AG04450 (cell line): Measurements from ENCODE around the gene ARL10. TPM values are rescaled to one million over a fixed set of nuclear protein-coding genes. Genes with fewer than 3 reads are reported as not detected.
A peak's percentile ranks its signal among the peaks of the same experiment; 100 is the strongest.

ENCODE experiments used
- CTCF ChIA-PET: fragments of 300-600, 350-600 bp; formaldehyde crosslinking; extraction: SDS; loops from one replicate; lab custom pipeline; 2022; ENCODE audit warnings: antibody characterized with exemption, inconsistent platforms; lab: Charles Lee
- POLR2A ChIA-PET: fragments of 350-600 bp; formaldehyde crosslinking; extraction: SDS; loops from one replicate; lab custom pipeline; 2021; ENCODE audit warnings: antibody characterized with exemption, inconsistent platforms; lab: Yijun Ruan, JAX
- DNase-seq: peaks from one replicate; pipeline ENCODE4 v3.0.0-alpha.2; 2011; ENCODE audit warnings: low read depth, low spot score
- H3K27ac ChIP-seq: one replicate; pipeline ENCODE4 v1.5.1; 2012; ENCODE audit warnings: low read depth, low read length, control low read depth
- H3K27me3 ChIP-seq: one replicate; pipeline ENCODE4 v1.6.0; 2012; ENCODE audit warnings: low read length; ENCODE audit not compliant: control insufficient read depth, insufficient read depth
- H3K4me3 ChIP-seq: 2 replicates; pipeline ENCODE4 v1.5.1; 2011; ENCODE audit warnings: mild to moderate bottlenecking, low read depth, low read length, control low read depth
- H3K9me3 ChIP-seq: 2 replicates; pipeline ENCODE4 v1.5.1; 2012; ENCODE audit warnings: low read length; ENCODE audit not compliant: control insufficient read depth, insufficient read depth
- CTCF ChIP-seq: IDR thresholded peaks from 2 replicates; pipeline ENCODE4 v1.5.1; 2011; ENCODE audit warnings: low read depth, low read length, control low read depth, inconsistent platforms
- polyA plus RNA-seq: library from polyadenylated mRNA; depleted of rRNA; stranded (reverse); fragments of >200 nt; gene quantifications from 2 replicates; pipeline ENCODE4 v1.2.3, GENCODE V29; 2011

Gene ARL10
- polyA plus RNA-seq, 1 experiment = 5.4 TPM

- CTCF ChIA-PET = no interaction called here
Observed at GRCh38 chr5:176391479-176391878, 26.2 kb downstream of the ARL10 start.

GRCh38 chr5:176391999-176392398, 26.7 kb downstream of the ARL10 start:
- Histone ChIP-seq H3K27ac (no peak overlapping the region), H3K9me3 (no peaks in the 10 kb centered on the region), H3K27me3 (no peaks in the 10 kb centered on the region), H3K4me3 (no peak overlapping the region)
- TF ChIP-seq CTCF = no peak
- ChIA-PET POLR2A (no interaction called here), CTCF (no interaction called here)
- no peak for DNase-seq

More at GRCh38 chr5:176391479-176391878, 26.2 kb downstream of the ARL10 start:
- Histone ChIP-seq H3K27ac (no peak overlapping the region), H3K9me3 (no peaks in the 10 kb centered on the region), H3K27me3 (no peaks in the 10 kb centered on the region), H3K4me3 (no peak overlapping the region)
- no peak for DNase-seq
- no peak for TF ChIP-seq CTCF
- POLR2A ChIA-PET = no interaction called here

GRCh38 chr5:176392526-176392925, 27.2 kb downstream of the ARL10 start:
- Histone ChIP-seq H3K27me3 (no peaks in the 10 kb centered on the region), H3K27ac (no peak overlapping the region), H3K9me3 (no peaks in the 10 kb centered on the region), H3K4me3 (no peak overlapping the region)
- POLR2A ChIA-PET = no interaction called here
- no peak for TF ChIP-seq CTCF
- CTCF ChIA-PET = no interaction called here
- DNase-seq = no peak

GRCh38 chr5:176394096-176394495, 28.8 kb downstream of the ARL10 start:
- Histone ChIP-seq H3K4me3 (no peak overlapping the region), H3K27me3 (no peaks in the 10 kb centered on the region), H3K27ac (peak overlapping the region; percentile 11), H3K9me3 (no peaks in the 10 kb centered on the region)
- TF ChIP-seq CTCF = no peak
- ChIA-PET POLR2A (no interaction called here), CTCF (interaction anchor here (1.3 kb wide), 1 partner anchor 54 kb away, joined by 4 read pairs; no protein-coding TSS in a partner anchor)
- DNase-seq = no peak

GRCh38 chr5:176394881-176395675, 29.8 kb downstream of the ARL10 start:
- POLR2A ChIA-PET = interaction anchor here (0.6 to 1.1 kb wide), 3 partner anchors 53 to 665 kb away, joined by 3 to 8 read pairs (median 3); partner anchors contain the start of gene FAF2
- DNase-seq = no peak
- no peak for TF ChIP-seq CTCF
- CTCF ChIA-PET = interaction anchor here (0.7 to 1.3 kb wide), 2 partner anchors 53 kb away, joined by 3 to 4 read pairs; no protein-coding TSS in a partner anchor
- H3K27me3 ChIP-seq = no peaks in the 10 kb centered on the region
- no peak overlapping the region for H3K27ac ChIP-seq
- H3K9me3 ChIP-seq = no peaks in the 10 kb centered on the region
- no peak overlapping the region for H3K4me3 ChIP-seq
